SK-N-SH (cell line): ENCODE results near the gene CATSPERD. TPM values are rescaled to one million over a fixed set of nuclear protein-coding genes. Genes with fewer than 3 reads are reported as not detected.

Experiments
- CTCF ChIA-PET: fragments of 300-600, 350-600 bp; formaldehyde crosslinking; extraction: SDS; loops from one replicate; lab custom pipeline; 2021; lab: Yijun Ruan, JAX
- POLR2A ChIA-PET: fragments of 350-600 bp; sonication (Branson Sonifier 250); formaldehyde crosslinking; extraction: SDS; loops from one replicate; lab custom pipeline; 2020; ENCODE audit warnings: antibody characterized with exemption, inconsistent platforms; lab: Yijun Ruan, JAX
- DNase-seq: peaks from one replicate; pipeline ENCODE4 v3.0.0; 2012
- H2AFZ ChIP-seq: fragments of 200-600 bp; sonication (generic); 2 replicates; pipeline ENCODE4 v1.8.1; 2016; ENCODE audit warnings: antibody characterized with exemption, mild to moderate bottlenecking, low read depth
- H3F3A ChIP-seq: fragments of 200-600 bp; sonication (generic); replicated peaks from 2 replicates; pipeline ENCODE3; 2016; ENCODE audit warnings: antibody characterized with exemption, mild to moderate bottlenecking; ENCODE audit not compliant: insufficient read depth
- H3K27ac ChIP-seq, 2 experiments: fragments of 200-500 bp in 1 of 2; fragments of 200-600 bp in 1 of 2; sonication (Bioruptor generic) in 1 of 2; sonication (generic), shearing (Covaris generic) in 1 of 2; 2 replicates each; pipeline versions ENCODE4 v1.5.1 to v1.6.1; 2014 to 2016; ENCODE audit warnings: low read depth in 2 of 2, inconsistent platforms in 1 of 2, low read length in 1 of 2, mild to moderate bottlenecking in 1 of 2, mixed read lengths in 1 of 2
- H3K27me3 ChIP-seq: fragments of 200-600 bp; sonication (generic), shearing (Covaris generic); 2 replicates; pipeline ENCODE4 v1.6.1; 2016; ENCODE audit warnings: mixed run types; ENCODE audit not compliant: insufficient read depth
- H3K36me3 ChIP-seq, 2 experiments: fragments of 200-500 bp in 1 of 2; fragments of 200-600 bp in 1 of 2; sonication (Bioruptor generic) in 1 of 2; sonication (generic) in 1 of 2; replicated peaks in 1 of 2; 2 replicates each; pipeline versions ENCODE3 to v1.5.1; 2014 to 2016; ENCODE audit warnings: low read length in 1 of 2, mild to moderate bottlenecking in 1 of 2; ENCODE audit not compliant: insufficient read depth in 2 of 2, control insufficient read depth in 1 of 2
- H3K4me1 ChIP-seq, 2 experiments: fragments of 200-500 bp in 1 of 2; fragments of 200-600 bp in 1 of 2; sonication (Bioruptor generic) in 1 of 2; sonication (generic), shearing (Covaris generic) in 1 of 2; 2 replicates each; pipeline versions ENCODE4 v1.5.1 to v1.6.1; 2014 to 2016; ENCODE audit warnings: low read depth in 1 of 2, low read length in 1 of 2, mixed run types in 1 of 2; ENCODE audit not compliant: insufficient read depth in 2 of 2, control insufficient read depth in 1 of 2
- H3K4me2 ChIP-seq: fragments of 200-600 bp; sonication (generic), shearing (Covaris generic); 2 replicates; pipeline ENCODE4 v1.6.1; 2017; ENCODE audit warnings: mixed run types
- H3K4me3 ChIP-seq, 2 experiments: fragments of 200-500 bp in 1 of 2; fragments of 200-600 bp in 1 of 2; sonication (Bioruptor generic) in 1 of 2; sonication (generic), shearing (Covaris generic) in 1 of 2; 2 replicates each; pipeline versions ENCODE4 v1.5.1 to v1.8.1; 2014 to 2016; ENCODE audit warnings: low read depth in 2 of 2, inconsistent platforms in 1 of 2, low read length in 1 of 2, mild to moderate bottlenecking in 1 of 2, mixed read lengths in 1 of 2, moderate library complexity in 1 of 2
- H3K79me2 ChIP-seq: fragments of 200-600 bp; sonication (generic); 2 replicates; pipeline ENCODE4 v1.8.1; 2017; ENCODE audit warnings: mild to moderate bottlenecking; ENCODE audit not compliant: insufficient read depth
- H3K9ac ChIP-seq: fragments of 200-600 bp; sonication (generic); 2 replicates; pipeline ENCODE4 v1.6.1; 2017; ENCODE audit warnings: mixed run types
- H3K9me2 ChIP-seq: fragments of 200-600 bp; sonication (generic); 2 replicates; pipeline ENCODE4 v1.6.1; 2017; ENCODE audit warnings: mixed run types
- H3K9me3 ChIP-seq: fragments of 200-600 bp; sonication (generic); 2 replicates; pipeline ENCODE4 v1.6.1; 2017; ENCODE audit warnings: mixed run types, mild to moderate bottlenecking, moderate library complexity
- H4K20me1 ChIP-seq: fragments of 200-600 bp; sonication (generic); 2 replicates; pipeline ENCODE4 v1.6.1; 2017; ENCODE audit warnings: mild to moderate bottlenecking, mixed run types; ENCODE audit not compliant: insufficient read depth
- CHD2 ChIP-seq: fragments of 150-350 bp; IDR thresholded peaks from 2 replicates; pipeline ENCODE4 v1.6.1; 2018; ENCODE audit warnings: low read length; ENCODE audit not compliant: partially characterized antibody
- EP300 ChIP-seq, 2 experiments: IDR thresholded peaks; 2 replicates each; pipeline versions ENCODE4 v1.4.0 to v1.6.1; 2012; ENCODE audit warnings: borderline replicate concordance in 1 of 2, low read depth in 1 of 2, low read length in 1 of 2
- EZH2phosphoT487 ChIP-seq: fragments of 200-600 bp; sonication (generic); IDR thresholded peaks from 2 replicates; pipeline ENCODE4 v1.6.1; 2017; ENCODE audit warnings: low read depth, mixed run types, mild to moderate bottlenecking, antibody characterized with exemption, moderate library complexity, borderline replicate concordance
- FOSL2 ChIP-seq: IDR thresholded peaks from 2 replicates; pipeline ENCODE4 v1.4.0; 2012; ENCODE audit warnings: low read depth, mild to moderate bottlenecking, moderate library complexity, borderline replicate concordance
- FOXJ3 ChIP-seq: sonication (generic); formaldehyde crosslinking; IDR thresholded peaks from 2 replicates; pipeline ENCODE4 v1.5.1; 2020; ENCODE audit warnings: mild to moderate bottlenecking, missing genetic modification reagents
- GATA2 ChIP-seq: sonication (generic); formaldehyde crosslinking; IDR thresholded peaks from 2 replicates; pipeline ENCODE4 v1.5.0; 2020; ENCODE audit warnings: mild to moderate bottlenecking, missing genetic modification reagents
- JUND ChIP-seq: IDR thresholded peaks from 2 replicates; pipeline ENCODE4 v1.4.0; 2012
- MXI1 ChIP-seq: IDR thresholded peaks from 2 replicates; pipeline ENCODE4 v1.6.1; 2012; ENCODE audit warnings: mild to moderate bottlenecking, low read depth, low read length, improper control_type of control experiment
- NFIC ChIP-seq: IDR thresholded peaks from 2 replicates; pipeline ENCODE4 v1.4.0; 2012; ENCODE audit warnings: borderline replicate concordance
- RAD21 ChIP-seq: IDR thresholded peaks from 2 replicates; pipeline ENCODE4 v1.6.1; 2012; ENCODE audit warnings: mild to moderate bottlenecking, low read length
- RCOR1 ChIP-seq: fragments of 150-350 bp; IDR thresholded peaks from 2 replicates; pipeline ENCODE4 v1.6.1; 2017; ENCODE audit warnings: antibody characterized with exemption, low read length
- RXRA ChIP-seq: IDR thresholded peaks from 2 replicates; pipeline ENCODE4 v1.4.0; 2012; ENCODE audit warnings: low read depth, mild to moderate bottlenecking, borderline replicate concordance
- SIN3A ChIP-seq: IDR thresholded peaks from 2 replicates; pipeline ENCODE4 v1.6.1; 2012; ENCODE audit warnings: low read depth, mild to moderate bottlenecking, low read length, moderate library complexity, borderline replicate concordance
- TCF12 ChIP-seq: IDR thresholded peaks from 2 replicates; pipeline ENCODE4 v1.4.0; 2012
- YY1 ChIP-seq: IDR thresholded peaks from 2 replicates; pipeline ENCODE4 v1.4.0; 2012; ENCODE audit warnings: low read depth, mild to moderate bottlenecking
- WGBS: methylation state at CpG from one replicate; pipeline ENCODE4 v1.1.6; 2017; ENCODE audit warnings: low lambda C conversion rate; 5-methylcytosine and 5-hydroxymethylcytosine counted together
- polyA plus RNA-seq, 3 experiments: library from polyadenylated mRNA; depleted of rRNA; stranded (reverse); fragments of >200 nt; gene quantifications; 2 replicates each; pipeline ENCODE4 v1.2.3, GENCODE V29; 2012
- TF ChIP-seq, protein P1 (sequence below): IDR thresholded peaks from 2 replicates; pipeline ENCODE4 v1.4.0; 2012; ENCODE audit warnings: low read depth, borderline replicate concordance
- TF ChIP-seq, protein P2 (sequence below): IDR thresholded peaks from 2 replicates; pipeline ENCODE4 v1.4.0; 2012; ENCODE audit warnings: low read depth
- TF ChIP-seq, protein P3 (sequence below): fragments of 150-350 bp; IDR thresholded peaks from 2 replicates; pipeline ENCODE4 v1.6.1; 2016; ENCODE audit warnings: mild to moderate bottlenecking, low read depth, low read length

The CATSPERD gene
- polyA plus RNA-seq, 1 of the 3 experiments (the other 2 are of a cell fraction), result not detected

- Histone ChIP-seq H3K27me3 (peaks cover 23% of the 10 kb centered on the region; the same call in 1 of the 2 replicates), H2AFZ (no peak overlapping the region), H3F3A (no peaks in the 10 kb centered on the region), H3K36me3 (no peaks in the 10 kb centered on the region), H3K4me2 (no peak overlapping the region), H4K20me1 (no peaks in the 10 kb centered on the region), H3K79me2 (no peaks in the 10 kb centered on the region), H3K4me3 (no peak overlapping the region), H3K4me1 (no peaks in the 10 kb centered on the region), H3K9ac (no peak overlapping the region), H3K9me3 (no peaks in the 10 kb centered on the region), H3K27ac (no peak overlapping the region), H3K9me2 (no peaks in the 10 kb centered on the region)
- CTCF ChIA-PET, result interaction anchor here (1.6 to 4.3 kb wide), 3 partner anchors 9 to 172 kb away, joined by 4 to 38 read pairs (median 9); partner anchors contain the start of gene NRTN
- no peak for TF ChIP-seq SIN3A
- TF ChIP-seq CHD2, result no peak
- no peak for TF ChIP-seq FOXJ3 (CRISPR knock-in tag)
- no peak for TF ChIP-seq EZH2phosphoT487
- no peak for DNase-seq
- 29% methylated on average over 11 of the region's 11 CpGs for WGBS
- POLR2A ChIA-PET, result interaction anchor here (1.0 to 1.5 kb wide), 2 partner anchors 13 to 14 kb away, joined by 3 to 5 read pairs; no protein-coding TSS in a partner anchor
Measured at GRCh38 chr19:5814852-5815246, 94.4 kb downstream of the CATSPERD start.

DNA sequence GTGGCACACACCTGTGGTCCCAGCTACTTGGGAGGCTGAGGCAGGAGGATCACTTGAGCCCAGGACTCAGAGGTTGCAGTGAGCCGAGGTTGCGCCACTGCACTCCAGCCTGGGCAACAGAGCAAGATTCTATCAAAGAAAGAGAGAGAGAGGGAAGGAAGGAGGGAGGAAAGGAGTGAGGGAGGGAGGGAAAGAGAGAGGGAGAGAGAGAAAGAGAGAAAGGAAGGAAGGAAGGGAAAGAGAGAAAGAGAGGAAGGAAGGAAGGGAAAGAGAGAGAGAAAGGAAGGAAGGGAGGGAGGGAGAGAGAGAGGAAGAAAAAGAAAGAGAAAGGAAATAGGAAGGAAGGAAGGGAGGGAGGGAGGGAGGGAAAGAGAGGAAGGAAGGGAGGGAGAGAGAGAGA is 96.8 kb downstream of the CATSPERD start:
- POLR2A ChIA-PET, result no interaction called here
- TF ChIP-seq SIN3A (no peak), EZH2phosphoT487 (no peak)

DNA sequence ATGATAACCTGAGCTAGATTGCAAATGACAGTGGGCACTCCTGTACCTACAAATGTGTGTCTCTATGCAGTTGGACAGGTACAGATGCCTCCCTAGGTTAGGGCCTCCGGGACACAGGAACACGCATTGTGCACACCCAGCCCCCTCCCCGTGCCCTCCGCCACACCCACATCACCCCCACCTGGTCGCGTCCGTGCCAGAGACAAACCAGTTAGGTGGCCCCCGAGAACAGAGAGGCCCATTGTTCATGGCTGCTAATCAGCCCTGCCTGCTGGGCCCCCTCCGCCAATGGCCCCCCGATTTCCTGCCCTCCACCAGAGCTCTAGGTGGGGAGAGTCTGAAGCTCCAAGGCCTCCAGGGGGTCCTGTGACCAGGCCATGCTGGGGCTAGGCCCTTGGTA is 98.2 kb downstream of the CATSPERD start:
- TF ChIP-seq RCOR1, result no peak
- no peak for TF ChIP-seq JUND
- TF ChIP-seq YY1, result no peak
- TF ChIP-seq RXRA, result no peak
- no peak for TF ChIP-seq MXI1
- no peak for TF ChIP-seq NFIC
- TF ChIP-seq, protein P1, sequence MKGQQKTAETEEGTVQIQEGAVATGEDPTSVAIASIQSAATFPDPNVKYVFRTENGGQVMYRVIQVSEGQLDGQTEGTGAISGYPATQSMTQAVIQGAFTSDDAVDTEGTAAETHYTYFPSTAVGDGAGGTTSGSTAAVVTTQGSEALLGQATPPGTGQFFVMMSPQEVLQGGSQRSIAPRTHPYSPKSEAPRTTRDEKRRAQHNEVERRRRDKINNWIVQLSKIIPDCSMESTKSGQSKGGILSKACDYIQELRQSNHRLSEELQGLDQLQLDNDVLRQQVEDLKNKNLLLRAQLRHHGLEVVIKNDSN, result no peak
- no peak for TF ChIP-seq GATA2
- no peak for TF ChIP-seq RAD21
- TF ChIP-seq FOSL2, result no peak
- TF ChIP-seq TCF12, result no peak
- TF ChIP-seq FOXJ3 (CRISPR knock-in tag), result no peak
- no peak for TF ChIP-seq CHD2
- TF ChIP-seq EP300 (IDR thresholded peaks at IDR 0.05; ENCODE audit: borderline replicate concordance in 1 of 2, low read depth in 1 of 2, low read length in 1 of 2), result no peak
- TF ChIP-seq, protein P2, sequence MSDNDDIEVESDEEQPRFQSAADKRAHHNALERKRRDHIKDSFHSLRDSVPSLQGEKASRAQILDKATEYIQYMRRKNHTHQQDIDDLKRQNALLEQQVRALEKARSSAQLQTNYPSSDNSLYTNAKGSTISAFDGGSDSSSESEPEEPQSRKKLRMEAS, result no peak
- TF ChIP-seq, protein P3, sequence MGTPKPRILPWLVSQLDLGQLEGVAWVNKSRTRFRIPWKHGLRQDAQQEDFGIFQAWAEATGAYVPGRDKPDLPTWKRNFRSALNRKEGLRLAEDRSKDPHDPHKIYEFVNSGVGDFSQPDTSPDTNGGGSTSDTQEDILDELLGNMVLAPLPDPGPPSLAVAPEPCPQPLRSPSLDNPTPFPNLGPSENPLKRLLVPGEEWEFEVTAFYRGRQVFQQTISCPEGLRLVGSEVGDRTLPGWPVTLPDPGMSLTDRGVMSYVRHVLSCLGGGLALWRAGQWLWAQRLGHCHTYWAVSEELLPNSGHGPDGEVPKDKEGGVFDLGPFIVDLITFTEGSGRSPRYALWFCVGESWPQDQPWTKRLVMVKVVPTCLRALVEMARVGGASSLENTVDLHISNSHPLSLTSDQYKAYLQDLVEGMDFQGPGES, result no peak
- Histone ChIP-seq H3K9me3 (no peaks in the 10 kb centered on the region), H3K9me2 (no peaks in the 10 kb centered on the region), H3K4me1 (no peaks in the 10 kb centered on the region; a peak in 1 of 4 replicates), H3F3A (no peaks in the 10 kb centered on the region), H3K27ac (no peak overlapping the region), H3K9ac (no peak overlapping the region), H3K4me3 (no peak overlapping the region), H3K27me3 (peaks cover 23% of the 10 kb centered on the region; the same call in 1 of the 2 replicates), H4K20me1 (no peaks in the 10 kb centered on the region), H2AFZ (no peak overlapping the region), H3K4me2 (no peak overlapping the region), H3K79me2 (no peaks in the 10 kb centered on the region), H3K36me3 (no peaks in the 10 kb centered on the region)
- DNase-seq, result no peak
- ChIA-PET POLR2A (interaction anchor here (0.6 kb wide), 2 partner anchors 12 to 86 kb away, joined by 3 read pairs; no protein-coding TSS in a partner anchor), CTCF (interaction anchor here (2.1 kb wide), 1 partner anchor 15 kb away, joined by 9 read pairs; no protein-coding TSS in a partner anchor)
- 60% methylated on average over 1 of the region's 10 CpGs for WGBS

More for the DNA sequence above, 96.8 kb downstream of the CATSPERD start:
- Histone ChIP-seq H3K9me3 (no peaks in the 10 kb centered on the region), H3F3A (no peaks in the 10 kb centered on the region), H3K9me2 (no peaks in the 10 kb centered on the region), H2AFZ (no peak overlapping the region), H3K27ac (no peak overlapping the region), H3K4me2 (no peak overlapping the region), H3K4me1 (no peaks in the 10 kb centered on the region; a peak in 1 of 4 replicates), H3K9ac (no peak overlapping the region), H3K79me2 (no peaks in the 10 kb centered on the region), H3K4me3 (no peak overlapping the region), H3K27me3 (peaks cover 23% of the 10 kb centered on the region; the same call in 1 of the 2 replicates), H4K20me1 (no peaks in the 10 kb centered on the region), H3K36me3 (no peaks in the 10 kb centered on the region)
- WGBS, result 31% methylated on average over 2 of the region's 2 CpGs
- no peak for DNase-seq
- CTCF ChIA-PET, result no interaction called here
